ENCODE results near the gene HMGN4. TPM values are rescaled to one million over a fixed set of nuclear protein-coding genes. Genes with fewer than 3 reads are reported as not detected.

The HMGN4 gene
- total RNA-seq, 2 donors from 2014 or later = 24.4 to 37.1 TPM

GRCh38 chr6:26575494-26575939 lies 37.4 kb downstream of the HMGN4 start:
- H3K36me3 ChIP-seq (replicated peaks in 1 of 2; ENCODE audit: insufficient read depth in 1 of 2, low read depth in 2 of 2) = no peaks in the 10 kb centered on the region
- H3K4me1 ChIP-seq = peaks cover 5% of the 10 kb centered on the region
- ATAC-seq (no peak), DNase-seq (no peak)
- no peak for TF ChIP-seq CTCF (IDR thresholded peaks at IDR 0.05)
- no peak for TF ChIP-seq POLR2A (IDR thresholded peaks at IDR 0.05)
- no peak overlapping the region for H3K27ac ChIP-seq
- H3K9me3 ChIP-seq = no peaks in the 10 kb centered on the region
- no peak overlapping the region for H3K4me3 ChIP-seq
- H3K27me3 ChIP-seq = no peaks in the 10 kb centered on the region
- intact Hi-C loops (cut with DNase I) = no loop called here
- WGBS, 2 donors = 71 to 72% methylated on average over 10 of the region's 10 CpGs

GRCh38 chr6:26576407-26576843 lies 38.3 kb downstream of the HMGN4 start:
- no peak for DNase-seq

GRCh38 chr6:26576929-26577719 lies 39.0 kb downstream of the HMGN4 start:
- DNase-seq = peak in 2 of 4 donors; percentile 32 to 34
- ATAC-seq = peak; percentile 34
- TF ChIP-seq CTCF (IDR thresholded peaks at IDR 0.05) = no peak
- H3K4me1 ChIP-seq = peaks cover 3% of the 10 kb centered on the region
- 4 to 7% methylated on average over 31 of the region's 31 CpGs for WGBS, 2 donors
- no peak overlapping the region for H3K27ac ChIP-seq
- H3K9me3 ChIP-seq = no peaks in the 10 kb centered on the region
- H3K27me3 ChIP-seq = peaks cover 0 to 10% of the 10 kb centered on the region in 2 donors
- H3K4me3 ChIP-seq = no peak overlapping the region
- intact Hi-C loops (cut with DNase I) = no loop called here
- H3K36me3 ChIP-seq (replicated peaks in 1 of 2; ENCODE audit: insufficient read depth in 1 of 2, low read depth in 2 of 2) = no peaks in the 10 kb centered on the region

More at GRCh38 chr6:26576407-26576843, 38.3 kb downstream of the HMGN4 start:
- peaks cover 0 to 6% of the 10 kb centered on the region in 2 donors for H3K27me3 ChIP-seq
- TF ChIP-seq POLR2A (IDR thresholded peaks at IDR 0.05) = no peak
- no peak for TF ChIP-seq CTCF (IDR thresholded peaks at IDR 0.05)
- H3K36me3 ChIP-seq (replicated peaks in 1 of 2; ENCODE audit: insufficient read depth in 1 of 2, low read depth in 2 of 2) = no peaks in the 10 kb centered on the region
- WGBS, 2 donors = 30 to 33% methylated on average over 7 of the region's 7 CpGs
- H3K4me3 ChIP-seq = no peak overlapping the region
- peaks cover 5% of the 10 kb centered on the region for H3K4me1 ChIP-seq
- intact Hi-C loops (cut with DNase I) = no loop called here
- no peaks in the 10 kb centered on the region for H3K9me3 ChIP-seq
- no peak for ATAC-seq
- no peak overlapping the region for H3K27ac ChIP-seq

- 18 to 20% methylated on average over 16 to 17 of the region's 17 CpGs for WGBS, 2 donors
- H3K27ac ChIP-seq = no peak overlapping the region
- ATAC-seq (no peak), DNase-seq (no peak)
- no peaks in the 10 kb centered on the region for H3K36me3 ChIP-seq (replicated peaks in 1 of 2; ENCODE audit: insufficient read depth in 1 of 2, low read depth in 2 of 2)
- no peak overlapping the region for H3K4me3 ChIP-seq
- H3K9me3 ChIP-seq = no peaks in the 10 kb centered on the region
- intact Hi-C loops (cut with DNase I) = no loop called here
- H3K4me1 ChIP-seq = no peaks in the 10 kb centered on the region
- peaks cover 0 to 10% of the 10 kb centered on the region in 2 donors for H3K27me3 ChIP-seq
- TF ChIP-seq POLR2A (IDR thresholded peaks at IDR 0.05) (no peak), CTCF (IDR thresholded peaks at IDR 0.05) (no peak)
These were observed 39.5 kb downstream of the HMGN4 start for GRCh38 chr6:26577720-26578072.

DNA sequence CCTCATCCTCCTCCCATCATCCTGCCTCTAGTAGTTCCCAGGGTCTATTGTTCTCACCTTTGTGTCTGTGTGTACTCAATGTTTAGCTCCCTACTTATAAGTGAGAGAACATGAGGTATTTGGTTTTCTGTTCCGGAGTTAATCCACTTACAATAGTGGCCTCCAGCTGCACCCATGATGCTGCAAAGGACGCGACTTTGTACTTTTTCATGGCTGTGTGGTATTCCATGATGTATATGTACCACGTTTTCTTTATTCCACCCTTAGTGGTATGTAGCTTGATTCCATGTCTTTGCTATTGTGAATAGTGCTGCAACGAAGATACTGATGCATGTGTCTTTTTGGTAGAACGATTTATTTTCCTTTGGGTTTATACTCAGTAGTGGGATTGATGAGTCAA lies 40.1 kb downstream of the HMGN4 start:
- no peaks in the 10 kb centered on the region for H3K36me3 ChIP-seq (replicated peaks in 1 of 2; ENCODE audit: insufficient read depth in 1 of 2, low read depth in 2 of 2)
- no peaks in the 10 kb centered on the region for H3K9me3 ChIP-seq
- DNase-seq (no peak), ATAC-seq (no peak)
- 67 to 84% methylated on average over 6 of the region's 6 CpGs for WGBS, 2 donors
- intact Hi-C loops (cut with DNase I) = no loop called here
- H3K4me3 ChIP-seq = no peak overlapping the region
- H3K27me3 ChIP-seq = peaks cover 0 to 10% of the 10 kb centered on the region in 2 donors
- TF ChIP-seq CTCF (IDR thresholded peaks at IDR 0.05) = no peak
- TF ChIP-seq POLR2A (IDR thresholded peaks at IDR 0.05) = no peak
- H3K4me1 ChIP-seq = no peaks in the 10 kb centered on the region
- H3K27ac ChIP-seq = no peak overlapping the region
